Measurements from ENCODE around the gene ZNF628. TPM values are rescaled to one million over a fixed set of nuclear protein-coding genes. Genes with fewer than 3 reads are reported as not detected.

Gene ZNF628
- polyA plus RNA-seq, 1 experiment: 0.48 TPM

DNA sequence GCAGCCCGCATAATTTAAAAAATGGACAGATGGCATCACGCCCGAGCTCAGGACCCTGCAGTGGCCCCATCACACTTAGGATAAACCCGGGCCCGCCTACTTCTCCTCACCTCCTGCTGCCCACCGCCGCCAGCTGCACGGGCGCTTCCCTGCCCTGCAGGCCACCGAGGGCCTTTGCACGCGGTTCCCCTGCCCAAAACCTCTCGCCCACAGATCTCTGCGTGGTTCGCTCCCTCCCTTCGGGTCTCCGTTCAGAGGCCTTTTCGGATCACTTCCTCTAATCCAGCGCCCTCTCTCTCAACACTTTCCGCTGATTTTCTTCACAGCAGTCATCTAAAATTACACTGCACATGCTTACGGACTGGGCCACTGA is 35.1 kb upstream of the ZNF628 start:
- no peak for DNase-seq (ENCODE audit: low read depth)
- CTCF ChIA-PET: no interaction called here

DNA sequence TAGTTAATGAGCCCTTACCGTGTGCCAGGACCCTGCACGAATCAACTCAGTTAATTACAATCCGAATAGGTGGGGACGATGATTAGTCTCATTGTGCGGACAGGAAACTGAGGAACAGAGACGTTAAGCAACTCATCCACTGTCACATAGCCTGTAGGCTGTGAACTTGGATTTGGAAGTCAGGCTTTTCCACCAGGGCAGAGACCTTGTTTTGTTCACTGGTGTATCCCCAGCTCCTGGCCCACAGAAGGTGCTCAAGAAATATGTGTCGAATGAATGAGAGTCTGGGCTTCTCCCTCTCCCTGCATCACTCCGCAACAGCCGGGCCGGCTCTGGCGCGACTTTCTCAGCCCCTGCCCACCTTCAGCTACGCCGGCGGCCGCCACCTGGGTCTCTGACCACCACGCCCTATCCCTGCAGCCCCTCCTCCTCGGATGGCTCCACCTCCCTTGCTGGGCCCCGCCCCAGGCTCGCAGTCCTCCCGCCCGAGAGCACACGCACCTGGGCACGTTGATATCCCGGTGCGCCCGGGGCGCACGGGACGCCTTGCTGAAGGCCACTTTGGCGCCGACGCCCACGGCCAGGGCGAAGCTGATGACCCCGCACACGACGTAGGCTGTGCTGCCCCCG is 34.6 kb upstream of the ZNF628 start:
- H3K4me3 ChIP-seq (ENCODE audit: low read depth, low read length): no peak overlapping the region
- CTCF ChIA-PET: no interaction called here
- POLR2A ChIA-PET: no interaction called here
- TF ChIP-seq, protein P1, sequence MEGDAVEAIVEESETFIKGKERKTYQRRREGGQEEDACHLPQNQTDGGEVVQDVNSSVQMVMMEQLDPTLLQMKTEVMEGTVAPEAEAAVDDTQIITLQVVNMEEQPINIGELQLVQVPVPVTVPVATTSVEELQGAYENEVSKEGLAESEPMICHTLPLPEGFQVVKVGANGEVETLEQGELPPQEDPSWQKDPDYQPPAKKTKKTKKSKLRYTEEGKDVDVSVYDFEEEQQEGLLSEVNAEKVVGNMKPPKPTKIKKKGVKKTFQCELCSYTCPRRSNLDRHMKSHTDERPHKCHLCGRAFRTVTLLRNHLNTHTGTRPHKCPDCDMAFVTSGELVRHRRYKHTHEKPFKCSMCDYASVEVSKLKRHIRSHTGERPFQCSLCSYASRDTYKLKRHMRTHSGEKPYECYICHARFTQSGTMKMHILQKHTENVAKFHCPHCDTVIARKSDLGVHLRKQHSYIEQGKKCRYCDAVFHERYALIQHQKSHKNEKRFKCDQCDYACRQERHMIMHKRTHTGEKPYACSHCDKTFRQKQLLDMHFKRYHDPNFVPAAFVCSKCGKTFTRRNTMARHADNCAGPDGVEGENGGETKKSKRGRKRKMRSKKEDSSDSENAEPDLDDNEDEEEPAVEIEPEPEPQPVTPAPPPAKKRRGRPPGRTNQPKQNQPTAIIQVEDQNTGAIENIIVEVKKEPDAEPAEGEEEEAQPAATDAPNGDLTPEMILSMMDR (IDR thresholded peaks at IDR 0.05; ENCODE audit: insufficient read depth, low read depth, low read length): no peak
- no peak for DNase-seq (ENCODE audit: low read depth)
- H3K36me3 ChIP-seq (ENCODE audit: control insufficient read depth, insufficient read depth, low read length): no peaks in the 10 kb centered on the region
- peaks cover 35% of the 10 kb centered on the region for H3K27me3 ChIP-seq (ENCODE audit: control insufficient read depth, insufficient read depth, low read length)

More for the DNA sequence above, 35.1 kb upstream of the ZNF628 start:
- Histone ChIP-seq H3K4me3 (ENCODE audit: low read depth, low read length) (no peak overlapping the region), H3K36me3 (ENCODE audit: control insufficient read depth, insufficient read depth, low read length) (no peaks in the 10 kb centered on the region), H3K27me3 (ENCODE audit: control insufficient read depth, insufficient read depth, low read length) (peaks cover 35% of the 10 kb centered on the region)
- POLR2A ChIA-PET: no interaction called here
- TF ChIP-seq, protein P1 (IDR thresholded peaks at IDR 0.05; ENCODE audit: insufficient read depth, low read depth, low read length): no peak

DNA sequence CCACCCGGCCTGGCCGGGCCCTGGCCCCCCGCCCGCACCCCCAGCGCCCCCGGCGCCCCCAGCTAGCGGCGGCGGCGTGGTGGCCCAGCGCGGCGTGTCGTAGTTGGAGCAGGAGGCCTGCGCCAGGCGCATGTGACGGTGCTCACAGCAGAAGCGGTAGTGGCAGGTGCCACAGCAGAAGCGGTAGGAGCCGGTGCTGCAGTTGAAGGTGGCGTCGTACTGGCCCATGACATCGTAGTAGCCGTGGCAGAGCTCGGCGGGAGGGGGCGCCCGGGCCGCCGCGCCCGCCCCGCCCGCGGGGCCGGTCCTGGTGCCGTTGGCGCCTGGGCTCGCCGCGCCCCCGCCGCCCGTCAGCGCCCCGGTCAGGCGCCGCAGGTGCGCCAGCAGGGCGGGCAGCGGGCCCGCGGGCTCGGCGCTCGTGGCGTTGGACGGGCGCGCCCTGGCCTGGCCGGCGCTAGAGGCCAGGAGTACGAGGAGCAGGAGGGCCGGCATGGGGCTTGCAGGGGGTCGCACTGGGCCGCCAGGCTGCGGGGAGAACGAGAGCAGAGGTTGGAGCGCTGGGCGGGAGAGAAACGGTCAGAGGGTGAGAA is 34.0 kb upstream of the ZNF628 start:
- POLR2A ChIA-PET: no interaction called here
- CTCF ChIA-PET: no interaction called here
- Histone ChIP-seq H3K27me3 (ENCODE audit: control insufficient read depth, insufficient read depth, low read length) (peaks cover 35% of the 10 kb centered on the region), H3K36me3 (ENCODE audit: control insufficient read depth, insufficient read depth, low read length) (no peaks in the 10 kb centered on the region), H3K4me3 (ENCODE audit: low read depth, low read length) (no peak overlapping the region)
- TF ChIP-seq, protein P1 (IDR thresholded peaks at IDR 0.05; ENCODE audit: insufficient read depth, low read depth, low read length): no peak
- DNase-seq (ENCODE audit: low read depth): no peak

DNA sequence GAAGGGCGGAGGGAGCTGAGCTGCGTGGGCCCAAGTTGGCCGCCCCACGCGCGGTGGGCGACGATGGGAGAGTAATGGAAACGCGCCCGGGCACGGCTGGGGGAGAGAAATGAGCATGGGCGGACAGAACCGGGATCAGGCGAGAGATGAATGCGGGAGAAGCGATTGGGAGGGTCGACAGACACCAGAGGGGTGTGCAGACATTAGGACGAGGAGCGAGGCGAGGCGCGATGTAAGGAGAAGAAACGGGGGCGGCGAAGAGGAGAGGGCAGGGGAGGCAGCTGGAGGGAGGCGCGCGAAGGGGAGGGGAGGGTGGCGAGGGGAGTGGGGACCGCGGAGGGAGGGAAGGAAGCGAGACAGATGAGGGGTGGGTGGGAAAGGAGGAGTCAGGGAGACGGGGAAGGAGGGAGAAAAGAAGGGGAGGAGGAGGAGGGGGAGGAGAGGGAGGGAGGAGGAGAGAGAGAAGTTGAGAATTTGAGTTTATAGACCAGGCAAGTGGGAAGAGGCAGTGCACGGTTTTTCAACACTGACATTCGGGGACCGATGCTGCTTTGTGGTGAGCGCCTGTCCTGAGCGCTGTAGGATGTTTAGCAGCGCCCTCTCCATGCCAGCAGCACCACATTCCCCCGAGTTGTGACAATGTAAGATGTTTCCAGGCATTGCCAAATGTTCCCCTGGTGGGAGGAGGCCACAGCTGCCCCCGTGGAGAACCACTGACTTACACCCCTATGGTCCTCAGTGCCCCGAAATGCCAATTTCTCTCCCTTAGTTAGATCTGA is 33.2 kb upstream of the ZNF628 start, which contains the start of gene SHISA7:
Gene SHISA7, minus strand, starts transcription at position 256 of the 779 bp plus-strand sequence. CDS start 437 bp downstream, outside the sequence.
- H3K36me3 ChIP-seq (ENCODE audit: control insufficient read depth, insufficient read depth, low read length): no peaks in the 10 kb centered on the region
- H3K27me3 ChIP-seq (ENCODE audit: control insufficient read depth, insufficient read depth, low read length): peaks cover 35% of the 10 kb centered on the region
- ChIA-PET POLR2A (no interaction called here), CTCF (interaction anchor here (1.0 to 2.1 kb wide), 3 partner anchors 10 to 25 kb away, joined by 4 to 10 read pairs (median 7); no protein-coding TSS in a partner anchor)
- no peak for DNase-seq (ENCODE audit: low read depth)
- TF ChIP-seq, protein P1 (IDR thresholded peaks at IDR 0.05; ENCODE audit: insufficient read depth, low read depth, low read length): no peak
- no peak within 1 kb of the TSS for H3K4me3 ChIP-seq (ENCODE audit: low read depth, low read length)

DNA sequence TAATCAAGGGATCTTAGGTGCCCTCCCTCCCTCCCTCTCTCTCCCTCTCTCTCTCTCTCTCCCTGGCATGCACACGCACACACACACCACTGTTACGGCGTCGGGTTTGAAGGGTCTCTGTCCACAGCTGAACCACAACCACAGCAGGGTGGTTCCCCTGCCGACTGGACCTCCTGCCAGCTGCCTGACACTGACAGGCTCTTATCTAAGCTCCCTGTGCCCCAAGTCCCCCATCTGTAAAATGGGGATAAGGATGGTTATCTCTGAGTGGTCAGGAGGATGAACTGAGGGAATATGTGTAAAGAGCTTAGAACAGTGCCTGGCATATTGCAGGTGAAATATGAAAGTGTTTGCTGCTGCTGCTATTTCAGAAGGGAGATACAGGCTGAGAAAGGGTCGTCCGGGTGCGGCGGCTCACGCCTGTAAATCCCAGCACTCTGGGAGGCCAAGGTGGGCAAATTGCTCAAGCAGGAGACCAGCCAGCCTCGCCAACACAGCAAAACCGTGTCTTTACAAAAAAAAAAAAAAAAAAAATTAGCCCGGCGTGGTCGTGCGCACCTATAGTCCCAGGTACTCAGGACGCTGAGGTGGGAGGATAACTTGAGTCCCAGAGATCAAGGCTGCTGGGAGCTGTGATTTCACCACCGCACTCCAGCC is 32.5 kb upstream of the ZNF628 start:
- no peak for DNase-seq (ENCODE audit: low read depth)
- Histone ChIP-seq H3K36me3 (ENCODE audit: control insufficient read depth, insufficient read depth, low read length) (no peaks in the 10 kb centered on the region), H3K27me3 (ENCODE audit: control insufficient read depth, insufficient read depth, low read length) (peaks cover 34% of the 10 kb centered on the region), H3K4me3 (ENCODE audit: low read depth, low read length) (no peak overlapping the region)
- CTCF ChIA-PET: interaction anchor here (0.6 to 2.1 kb wide), 6 partner anchors 10 to 284 kb away, joined by 3 to 10 read pairs (median 4); partner anchors contain the start of gene ISOC2
- TF ChIP-seq, protein P1 (IDR thresholded peaks at IDR 0.05; ENCODE audit: insufficient read depth, low read depth, low read length): no peak
- POLR2A ChIA-PET: no interaction called here
